Endodermal cell (in vitro differentiated cells): ENCODE data around the gene TAS2R16. TPM values are rescaled to one million over a fixed set of nuclear protein-coding genes. Genes with fewer than 3 reads are reported as not detected.

ENCODE experiments used
- DNase-seq: peaks from one replicate; pipeline ENCODE4 v3.0.0-alpha.2; 2017
- H3K27ac ChIP-seq: 2 replicates; pipeline ENCODE4 v1.5.1; 2013; ENCODE audit warnings: mild to moderate bottlenecking, low read depth, low read length, moderate library complexity
- H3K27me3 ChIP-seq: 2 replicates; pipeline ENCODE4 v1.6.1; 2013; ENCODE audit warnings: mild to moderate bottlenecking, low read length, moderate library complexity; ENCODE audit not compliant: insufficient read depth, control insufficient read depth, poor library complexity, severe bottlenecking
- H3K36me3 ChIP-seq: 2 replicates; pipeline ENCODE4 v1.7.0; 2013; ENCODE audit warnings: mild to moderate bottlenecking, low read length, moderate library complexity; ENCODE audit not compliant: control insufficient read depth, insufficient read depth
- H3K4me1 ChIP-seq: one replicate; pipeline ENCODE4 v1.7.0; 2013; ENCODE audit warnings: low read length; ENCODE audit not compliant: control insufficient read depth, insufficient read depth
- H3K4me3 ChIP-seq: 2 replicates; pipeline ENCODE4 v1.5.1; 2013; ENCODE audit warnings: mild to moderate bottlenecking, low read length, moderate library complexity
- H3K9ac ChIP-seq: 2 replicates; pipeline ENCODE4 v1.6.1; 2013; ENCODE audit warnings: mild to moderate bottlenecking, low read length, moderate library complexity; ENCODE audit not compliant: poor library complexity, severe bottlenecking; ENCODE audit errors: extremely low read depth
- H3K9me3 ChIP-seq: 2 replicates; pipeline ENCODE4 v1.6.1; 2013; ENCODE audit warnings: mild to moderate bottlenecking, low read length, moderate library complexity; ENCODE audit not compliant: control insufficient read depth
- H3K27ac Mint-ChIP-seq: 2 replicates; pipeline ENCODE4 v1.8.0; 2020; ENCODE audit warnings: mixed read lengths
- H3K27me3 Mint-ChIP-seq: 2 replicates; pipeline ENCODE4 v1.8.0; 2021; ENCODE audit warnings: mild to moderate bottlenecking, mixed read lengths; ENCODE audit not compliant: insufficient read depth
- H3K36me3 Mint-ChIP-seq: 2 replicates; pipeline ENCODE4 v1.8.0; 2020; ENCODE audit warnings: low read depth, mixed read lengths
- H3K4me1 Mint-ChIP-seq: 2 replicates; pipeline ENCODE4 v1.8.0; 2020; ENCODE audit warnings: mixed read lengths
- H3K4me3 Mint-ChIP-seq: 2 replicates; pipeline ENCODE4 v1.8.0; 2020; ENCODE audit warnings: mild to moderate bottlenecking, moderate library complexity, mixed read lengths
- H3K9me3 Mint-ChIP-seq: 2 replicates; pipeline ENCODE4 v1.8.0; 2020; ENCODE audit warnings: mild to moderate bottlenecking, mixed read lengths
- WGBS, 2 experiments: methylation state at CpG; one replicate each; pipeline versions ENCODE4 v1.1.5 to v1.1.7; 2013; ENCODE audit warnings: missing lambda C conversion rate in 2 of 2, mixed read lengths in 1 of 2; ENCODE audit not compliant: insufficient coverage in 1 of 2, insufficient read length in 1 of 2; 5-methylcytosine and 5-hydroxymethylcytosine counted together
- total RNA-seq, 2 donors: library from RNA; stranded (reverse); fragmentation: NEBNext Ultra II Directional in 1 of 2; extraction: Animal tissue kit (Norgen Biotek cat#: 25700) in 1 of 2; gene quantifications; 2 replicates in 1 of 2; 3 replicates in 1 of 2; pipeline ENCODE4 v1.2.1, GENCODE V29; 2021
- TF ChIP-seq, protein P1 (sequence below): fragments of 200-600 bp; sonication (generic); conservative IDR thresholded peaks from 2 replicates; pipeline ENCODE4 v1.5.0; 2021; ENCODE audit warnings: antibody characterized with exemption, mild to moderate bottlenecking

TAS2R16 gene
- total RNA-seq, 2 donors from 2014 or later: not detected

DNA sequence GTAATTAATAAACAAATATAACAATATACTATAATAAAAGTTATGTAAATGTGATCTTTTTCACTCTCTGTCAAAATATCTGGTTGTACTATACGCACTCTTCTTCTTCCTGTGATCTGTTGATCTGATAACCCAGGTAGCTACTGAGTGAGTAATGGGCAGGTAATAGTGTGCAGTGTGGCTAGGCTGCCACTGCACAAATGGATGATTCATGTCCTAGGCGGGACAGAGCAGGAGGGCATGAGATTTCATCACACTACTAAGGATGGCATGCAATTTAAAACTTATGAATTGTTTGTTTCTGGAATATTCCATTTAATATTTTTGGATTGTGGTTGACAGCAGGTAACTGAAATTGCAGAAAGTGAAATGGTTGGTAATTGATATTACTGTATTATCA, 44.5 kb downstream of the TAS2R16 start:
- 100% methylated on average over 2 of the region's 2 CpGs; no CpG with 5 or more reads in 1 of the 2 experiments for WGBS, 2 experiments
- no peaks in the 10 kb centered on the region for H3K4me1 Mint-ChIP-seq
- no peaks in the 10 kb centered on the region for H3K27me3 Mint-ChIP-seq

DNA sequence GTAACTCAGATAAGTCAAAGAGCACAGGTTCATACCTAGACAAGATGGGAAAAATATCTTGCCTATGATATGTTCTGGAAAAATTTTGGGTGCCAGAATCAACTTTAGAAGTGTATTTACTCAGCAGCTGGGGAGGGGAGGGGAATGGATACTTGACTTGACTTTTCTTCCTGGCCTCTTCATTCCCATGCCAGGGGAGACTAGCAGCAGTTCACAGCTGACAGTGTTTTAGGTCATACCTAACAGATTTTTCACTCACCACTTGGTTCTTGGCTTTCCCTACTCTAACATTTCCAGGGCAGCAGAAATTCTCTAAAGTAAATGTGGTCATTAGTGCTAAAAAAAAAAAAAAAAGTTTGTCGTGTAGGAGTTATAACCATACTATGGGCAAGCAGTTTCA, 46.3 kb downstream of the TAS2R16 start:
- Mint-ChIP-seq H3K4me3 (no peak overlapping the region), H3K9me3 (no peaks in the 10 kb centered on the region), H3K27me3 (no peaks in the 10 kb centered on the region), H3K27ac (no peak overlapping the region), H3K36me3 (no peaks in the 10 kb centered on the region), H3K4me1 (no peaks in the 10 kb centered on the region)
- Histone ChIP-seq H3K27me3 (peaks cover 20% of the 10 kb centered on the region), H3K9me3 (no peaks in the 10 kb centered on the region), H3K4me3 (no peak overlapping the region), H3K27ac (no peak overlapping the region), H3K36me3 (no peaks in the 10 kb centered on the region), H3K4me1 (no peaks in the 10 kb centered on the region), H3K9ac (no peak overlapping the region)
- TF ChIP-seq, protein P1, sequence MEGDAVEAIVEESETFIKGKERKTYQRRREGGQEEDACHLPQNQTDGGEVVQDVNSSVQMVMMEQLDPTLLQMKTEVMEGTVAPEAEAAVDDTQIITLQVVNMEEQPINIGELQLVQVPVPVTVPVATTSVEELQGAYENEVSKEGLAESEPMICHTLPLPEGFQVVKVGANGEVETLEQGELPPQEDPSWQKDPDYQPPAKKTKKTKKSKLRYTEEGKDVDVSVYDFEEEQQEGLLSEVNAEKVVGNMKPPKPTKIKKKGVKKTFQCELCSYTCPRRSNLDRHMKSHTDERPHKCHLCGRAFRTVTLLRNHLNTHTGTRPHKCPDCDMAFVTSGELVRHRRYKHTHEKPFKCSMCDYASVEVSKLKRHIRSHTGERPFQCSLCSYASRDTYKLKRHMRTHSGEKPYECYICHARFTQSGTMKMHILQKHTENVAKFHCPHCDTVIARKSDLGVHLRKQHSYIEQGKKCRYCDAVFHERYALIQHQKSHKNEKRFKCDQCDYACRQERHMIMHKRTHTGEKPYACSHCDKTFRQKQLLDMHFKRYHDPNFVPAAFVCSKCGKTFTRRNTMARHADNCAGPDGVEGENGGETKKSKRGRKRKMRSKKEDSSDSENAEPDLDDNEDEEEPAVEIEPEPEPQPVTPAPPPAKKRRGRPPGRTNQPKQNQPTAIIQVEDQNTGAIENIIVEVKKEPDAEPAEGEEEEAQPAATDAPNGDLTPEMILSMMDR: no peak
- no peak for DNase-seq
- WGBS, 2 experiments: no CpG with 5 or more reads among the region's 1 CpG

More for the DNA sequence above, 44.5 kb downstream of the TAS2R16 start:
- H3K4me1 ChIP-seq: no peaks in the 10 kb centered on the region
- H3K27ac Mint-ChIP-seq: no peak overlapping the region
- H3K4me3 Mint-ChIP-seq: no peak overlapping the region
- H3K9me3 Mint-ChIP-seq: no peaks in the 10 kb centered on the region
- no peak overlapping the region for H3K9ac ChIP-seq
- no peaks in the 10 kb centered on the region for H3K36me3 ChIP-seq
- H3K9me3 ChIP-seq: no peaks in the 10 kb centered on the region
- H3K36me3 Mint-ChIP-seq: no peaks in the 10 kb centered on the region
- no peak overlapping the region for H3K27ac ChIP-seq
- H3K4me3 ChIP-seq: no peak overlapping the region
- H3K27me3 ChIP-seq: peaks cover 20% of the 10 kb centered on the region
- TF ChIP-seq, protein P1: no peak
- no peak for DNase-seq

Other genes starting within 250 kb of the TAS2R16 start
- gene CADPS2, start 109.2 kb downstream of the TAS2R16 start, total RNA-seq: 10 to 100 TPM in 1 of 2 donors, 1 to 10 TPM in 1; 4.3 to 11.7 TPM
- not detected for gene SLC13A1, start 204.3 kb upstream of the TAS2R16 start, total RNA-seq